Transverse colon (tissue), 4 donors: ENCODE measurements around the gene RBM47.

ENCODE experiments used
- CTCF ChIP-seq, 5 experiments: fragments of 200-600 bp in 3 of 5; fragments of 450-650 bp in 2 of 5; sonication (generic) in 3 of 5; IDR thresholded peaks; 1 replicate in 2 of 5; 2 replicates in 3 of 5; pipeline ENCODE4 v1.5.1; 2016 to 2017; ENCODE audit warnings: antibody characterized with exemption in 5 of 5, inconsistent platforms in 3 of 5, mild to moderate bottlenecking in 2 of 5, moderate library complexity in 1 of 5
- EP300 ChIP-seq: sonication (generic); formaldehyde crosslinking; IDR thresholded peaks from one replicate; pipeline ENCODE4 v1.6.1; 2017; ENCODE audit warnings: antibody characterized with exemption, low read depth
- POLR2A ChIP-seq: fragments of 450-650 bp; IDR thresholded peaks from one replicate; pipeline ENCODE4 v1.6.1; 2016; ENCODE audit warnings: antibody characterized with exemption, mild to moderate bottlenecking, moderate library complexity
- POLR2AphosphoS5 ChIP-seq, 3 donors: sonication (generic); formaldehyde crosslinking; IDR thresholded peaks; one replicate each; pipeline ENCODE4 v1.6.1; 2016; ENCODE audit warnings: antibody characterized with exemption in 3 of 3

GRCh38 chr4:40389986-40390385, 239.7 kb downstream of the RBM47 start:
- TF ChIP-seq EP300, result no peak
- TF ChIP-seq CTCF (IDR thresholded peaks at IDR 0.05), result no peak
- no peak for TF ChIP-seq POLR2A
- TF ChIP-seq POLR2AphosphoS5 (IDR thresholded peaks at IDR 0.05), result no peak
